ENCODE measurements around the gene TTLL1. TPM values are rescaled to one million over a fixed set of nuclear protein-coding genes. Genes with fewer than 3 reads are reported as not detected.
"Not testable (repeated sequence)": the region's sequence is repeated elsewhere in the genome, so short reads cannot be mapped to it uniquely, and the experiment has no call there.

TTLL1 gene
- total RNA-seq, 1 experiment from 2014 or later: 3.7 TPM

- peak; percentile 80 for DNase-seq (ENCODE audit: low read depth)
Observed at GRCh38 chr22:43013355-43014315, 75.6 kb downstream of the TTLL1 start.

DNA sequence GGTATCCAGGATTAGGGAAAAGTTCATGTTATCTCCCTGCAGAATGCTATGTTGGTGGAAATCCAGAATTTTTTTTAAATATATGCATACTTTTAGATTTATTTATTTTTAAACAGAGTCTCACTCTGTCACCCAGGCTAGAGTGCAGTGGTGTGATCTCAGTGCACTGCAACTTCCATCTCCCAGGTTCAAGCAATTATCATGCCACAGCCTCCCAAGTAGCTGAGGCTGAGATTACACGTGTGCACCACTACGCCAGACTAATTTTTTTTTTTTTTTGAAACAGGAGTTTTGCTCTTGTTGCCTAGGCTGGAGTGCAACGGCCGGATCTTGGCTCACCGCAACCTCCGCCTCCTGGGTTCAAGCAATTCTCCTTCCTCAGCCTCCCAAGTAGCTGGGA is 76.8 kb downstream of the TTLL1 start:
- no peak for DNase-seq (ENCODE audit: low read depth)

- no peak for DNase-seq (ENCODE audit: low read depth)
Observed at GRCh38 chr22:43011079-43011478, 78.1 kb downstream of the TTLL1 start.

GRCh38 chr22:43009444-43009843 is 79.7 kb downstream of the TTLL1 start:
- no peak for DNase-seq (ENCODE audit: low read depth)

GRCh38 chr22:43008921-43009320 is 80.3 kb downstream of the TTLL1 start:
- DNase-seq (ENCODE audit: low read depth): no peak

GRCh38 chr22:43008509-43008908 is 80.7 kb downstream of the TTLL1 start:
- DNase-seq (ENCODE audit: low read depth): no peak

DNA sequence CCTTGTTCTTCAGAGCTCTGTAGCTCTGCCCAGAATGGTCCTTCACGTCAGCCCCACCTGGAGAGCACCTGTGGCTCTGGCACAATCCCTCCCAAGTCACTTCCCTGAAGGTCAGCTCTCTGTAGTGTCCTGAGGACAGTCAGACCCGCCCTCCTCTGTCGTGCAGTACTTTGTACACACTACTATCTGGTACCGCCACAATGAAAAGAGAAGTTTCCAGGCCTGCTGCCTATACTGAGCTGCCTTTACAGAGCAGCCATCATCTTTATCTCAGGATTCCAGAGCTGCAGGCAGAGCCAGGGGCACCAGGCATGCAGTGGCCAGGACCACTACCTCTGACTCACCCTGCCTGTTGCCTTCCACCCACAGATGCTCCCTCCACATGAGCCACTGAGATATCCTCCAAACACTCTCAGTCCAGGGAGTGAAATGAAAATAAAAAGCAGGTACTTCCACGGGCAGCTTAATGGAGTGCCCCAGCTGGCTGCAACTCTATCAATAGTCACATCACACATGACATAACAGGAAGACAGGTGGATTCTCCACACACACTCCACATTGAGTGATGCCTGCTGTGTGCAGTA is 81.6 kb downstream of the TTLL1 start:
- peak; percentile 61 for DNase-seq (ENCODE audit: low read depth)

DNA sequence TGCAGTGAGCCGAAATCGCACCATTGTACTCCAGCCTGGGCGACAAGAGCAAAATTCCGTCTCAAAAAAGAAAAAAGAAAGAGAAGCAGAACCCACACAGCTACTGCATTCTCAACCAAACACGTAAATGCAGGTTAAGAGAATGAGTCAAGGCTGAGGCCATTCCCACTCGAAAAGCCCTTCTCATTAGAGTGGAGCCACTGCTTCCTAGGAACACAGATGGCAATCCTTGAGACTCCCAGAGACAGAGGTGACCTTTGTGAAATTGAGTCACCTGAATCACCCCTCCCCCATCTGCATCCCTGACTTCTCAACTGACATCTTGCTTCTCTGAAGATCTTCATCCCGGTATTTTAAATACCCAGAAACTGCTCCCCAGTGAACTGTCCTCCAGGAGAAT is 82.4 kb downstream of the TTLL1 start:
- no peak for DNase-seq (ENCODE audit: low read depth)

GRCh38 chr22:43006016-43006505 is 83.1 kb downstream of the TTLL1 start:
- DNase-seq (ENCODE audit: low read depth): no peak

GRCh38 chr22:43005106-43005505 is 84.1 kb downstream of the TTLL1 start:
- no peak for DNase-seq (ENCODE audit: low read depth)

GRCh38 chr22:43004362-43005035 is 84.7 kb downstream of the TTLL1 start:
- DNase-seq (ENCODE audit: low read depth): peak; percentile 74

- peak; percentile 78 for DNase-seq (ENCODE audit: low read depth)
Observed at GRCh38 chr22:43002202-43002586, 87.0 kb downstream of the TTLL1 start.

DNA sequence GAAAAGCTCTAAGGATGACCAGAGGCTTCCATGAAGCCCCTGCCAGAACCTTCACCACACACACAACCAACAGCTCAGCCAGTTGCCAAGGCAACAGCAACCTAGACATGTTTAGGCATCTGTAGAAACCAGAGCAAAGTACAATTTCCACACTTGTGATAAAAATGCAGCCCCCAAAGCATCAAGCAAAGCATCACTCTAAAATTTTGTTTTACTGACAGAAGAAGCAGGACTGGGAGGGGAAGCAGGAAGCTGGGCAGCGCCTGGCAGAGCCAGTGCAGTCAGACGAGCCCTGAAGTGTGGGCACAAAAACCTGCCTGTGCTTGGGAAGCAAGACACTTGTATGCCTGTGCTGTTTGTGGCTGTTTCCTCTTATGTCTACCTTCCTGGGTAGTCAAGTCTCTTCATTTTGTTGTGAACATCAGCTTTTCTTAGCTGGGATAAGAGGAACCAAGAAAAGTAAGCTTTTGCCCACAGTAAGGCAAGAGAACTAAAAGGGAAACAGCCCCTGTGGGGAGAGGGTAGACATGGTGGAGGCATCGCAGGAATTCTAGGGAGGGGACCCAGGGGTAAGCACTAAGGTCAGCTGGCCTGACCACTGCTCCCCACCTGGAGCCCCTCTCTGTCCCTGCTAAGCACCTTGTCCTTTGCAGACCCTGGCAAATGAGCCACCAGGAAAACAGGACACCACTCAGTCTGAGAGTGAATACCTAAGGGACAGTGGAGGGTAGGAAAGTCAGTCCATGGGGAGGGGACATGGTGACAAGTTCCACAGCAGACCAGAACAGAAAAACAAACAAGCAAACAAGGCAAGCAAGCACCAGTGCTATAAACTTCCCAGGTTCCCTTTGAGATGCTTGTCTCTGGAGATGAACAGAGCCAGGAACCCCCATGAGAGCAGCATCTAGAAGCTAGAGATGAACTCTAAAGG is 87.7 kb downstream of the TTLL1 start:
- peak; percentile 56 for DNase-seq (ENCODE audit: low read depth)

GRCh38 chr22:43000441-43001175 is 88.6 kb downstream of the TTLL1 start:
- DNase-seq (ENCODE audit: low read depth): no peak

DNA sequence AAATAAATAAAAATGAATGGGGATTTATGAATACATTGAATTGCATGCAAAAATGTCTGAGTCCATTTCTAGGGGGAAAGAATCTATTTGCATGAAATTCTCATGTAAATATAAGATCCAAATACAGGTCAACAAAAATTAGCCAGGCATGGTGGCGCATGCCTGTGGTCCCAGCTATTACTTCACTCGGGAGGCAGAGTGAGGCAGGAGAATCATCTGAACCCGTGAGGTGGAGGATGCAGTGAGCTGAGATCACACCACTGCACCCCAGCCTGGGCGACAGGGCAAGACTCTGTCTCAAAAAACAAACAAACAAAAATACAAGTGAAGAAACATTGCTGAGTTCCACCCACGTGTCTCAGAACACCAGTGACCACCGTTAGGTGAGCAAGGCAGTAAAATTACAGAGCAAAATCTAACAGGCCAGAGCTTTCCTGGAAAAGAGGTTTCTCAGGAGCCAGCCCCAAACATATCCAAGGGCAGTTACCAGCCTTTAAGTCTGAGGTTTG is 91.6 kb downstream of the TTLL1 start:
- DNase-seq (ENCODE audit: low read depth): no peak

- DNase-seq (ENCODE audit: low read depth): no peak
Observed at GRCh38 chr22:42996646-42997365, 92.4 kb downstream of the TTLL1 start.

DNA sequence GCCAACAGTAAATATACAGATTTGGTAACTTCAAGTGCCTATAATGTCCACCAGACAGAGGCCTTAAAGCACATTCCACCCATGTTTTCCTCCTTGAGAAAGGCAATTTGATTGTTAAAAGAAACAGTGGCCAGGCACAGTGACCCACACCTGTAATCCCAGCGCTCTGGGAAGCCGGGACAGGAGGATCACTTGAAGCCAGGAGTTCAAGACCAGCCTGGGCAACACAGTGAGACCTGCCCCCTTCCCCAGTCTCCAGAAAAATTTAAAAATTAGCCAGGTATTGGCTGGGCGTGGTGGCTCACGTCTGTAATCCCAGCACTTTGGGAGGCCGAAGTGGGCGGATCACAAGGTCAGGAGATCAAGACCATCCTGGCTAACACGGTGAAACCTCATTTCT is 93.5 kb downstream of the TTLL1 start:
- DNase-seq (ENCODE audit: low read depth): not testable (repeated sequence)

- peak; percentile 83 for DNase-seq (ENCODE audit: low read depth)
Observed at GRCh38 chr22:42994917-42995562, 94.2 kb downstream of the TTLL1 start.

GRCh38 chr22:42994276-42994916 is 94.8 kb downstream of the TTLL1 start:
- no peak for DNase-seq (ENCODE audit: low read depth)

Measured in RPMI7951 (cell line).